ENCODE measurements around the gene ZNF512B.

The ZNF512B gene

DNA sequence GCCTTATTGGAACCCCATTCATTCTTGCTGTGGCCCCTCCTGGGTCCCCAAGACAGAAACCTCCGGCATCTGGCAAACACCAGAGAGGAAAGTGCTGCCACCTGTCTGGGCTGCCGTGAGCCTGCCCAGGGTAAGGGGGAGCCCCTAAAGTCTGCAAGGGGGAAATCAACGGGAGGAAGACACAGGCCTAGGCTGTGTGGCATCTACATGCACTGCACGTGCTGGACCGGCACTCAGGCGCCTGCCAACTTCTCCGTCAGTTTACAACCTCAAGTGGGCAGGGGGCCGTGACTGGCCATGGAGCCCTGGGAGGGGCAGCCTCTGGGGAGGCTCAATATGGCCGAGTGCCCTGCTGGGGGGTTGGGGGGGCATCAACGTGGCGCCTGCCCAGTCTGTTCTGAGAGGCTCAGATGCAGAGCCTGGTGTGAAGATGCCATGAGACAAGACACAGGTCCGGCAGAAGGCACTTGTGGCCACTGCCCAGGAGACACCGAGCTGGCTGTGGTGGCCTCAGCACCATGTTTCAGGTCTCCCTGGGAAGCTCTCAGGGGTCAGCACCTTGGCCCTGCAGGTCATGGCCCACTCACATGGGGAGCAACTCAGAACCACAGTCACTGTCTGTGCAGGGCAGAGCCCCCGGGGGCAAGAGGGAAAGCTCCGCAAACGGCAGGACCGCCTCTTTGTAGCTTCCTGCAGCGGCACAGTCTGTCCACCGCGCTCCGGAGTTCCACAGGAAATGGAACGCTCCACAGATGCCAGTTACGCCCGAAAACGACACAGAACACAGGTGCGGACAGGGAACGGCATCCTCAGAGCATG is 21.9 kb downstream of the ZNF512B start:
- no peak for DNase-seq (ENCODE audit: low read depth)

DNA sequence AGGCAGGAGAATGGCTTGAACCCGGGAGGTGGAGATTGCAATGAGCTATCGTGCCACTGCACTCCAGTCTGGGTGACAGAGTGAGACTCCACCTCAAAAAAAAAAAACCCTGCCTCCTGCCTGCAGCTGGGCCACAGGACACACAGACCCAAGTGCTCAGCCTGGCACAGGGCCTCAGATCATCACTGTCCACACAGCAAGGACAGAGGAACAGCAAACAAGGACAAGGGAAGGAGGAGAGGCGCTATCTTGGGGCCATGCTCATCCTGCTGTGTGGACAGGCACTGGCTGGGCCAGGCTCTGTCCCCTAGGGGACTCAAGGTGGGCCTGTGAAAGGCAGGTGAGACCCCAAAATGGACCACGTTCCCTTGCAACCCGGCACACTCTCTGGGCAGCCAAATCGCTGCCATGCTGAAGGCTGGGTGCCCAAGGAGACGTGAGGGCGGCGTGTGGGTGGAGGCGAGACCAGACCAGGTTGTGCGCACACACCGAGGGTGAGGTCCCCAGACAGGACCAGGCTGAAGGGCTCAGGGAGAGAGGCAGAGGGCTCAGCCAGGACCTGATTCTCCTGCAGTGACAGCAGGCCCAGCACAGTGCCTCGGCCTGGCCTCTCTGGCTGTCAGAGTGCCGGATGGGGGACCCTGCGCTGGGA is 22.6 kb downstream of the ZNF512B start:
- DNase-seq (ENCODE audit: low read depth): no peak

DNA sequence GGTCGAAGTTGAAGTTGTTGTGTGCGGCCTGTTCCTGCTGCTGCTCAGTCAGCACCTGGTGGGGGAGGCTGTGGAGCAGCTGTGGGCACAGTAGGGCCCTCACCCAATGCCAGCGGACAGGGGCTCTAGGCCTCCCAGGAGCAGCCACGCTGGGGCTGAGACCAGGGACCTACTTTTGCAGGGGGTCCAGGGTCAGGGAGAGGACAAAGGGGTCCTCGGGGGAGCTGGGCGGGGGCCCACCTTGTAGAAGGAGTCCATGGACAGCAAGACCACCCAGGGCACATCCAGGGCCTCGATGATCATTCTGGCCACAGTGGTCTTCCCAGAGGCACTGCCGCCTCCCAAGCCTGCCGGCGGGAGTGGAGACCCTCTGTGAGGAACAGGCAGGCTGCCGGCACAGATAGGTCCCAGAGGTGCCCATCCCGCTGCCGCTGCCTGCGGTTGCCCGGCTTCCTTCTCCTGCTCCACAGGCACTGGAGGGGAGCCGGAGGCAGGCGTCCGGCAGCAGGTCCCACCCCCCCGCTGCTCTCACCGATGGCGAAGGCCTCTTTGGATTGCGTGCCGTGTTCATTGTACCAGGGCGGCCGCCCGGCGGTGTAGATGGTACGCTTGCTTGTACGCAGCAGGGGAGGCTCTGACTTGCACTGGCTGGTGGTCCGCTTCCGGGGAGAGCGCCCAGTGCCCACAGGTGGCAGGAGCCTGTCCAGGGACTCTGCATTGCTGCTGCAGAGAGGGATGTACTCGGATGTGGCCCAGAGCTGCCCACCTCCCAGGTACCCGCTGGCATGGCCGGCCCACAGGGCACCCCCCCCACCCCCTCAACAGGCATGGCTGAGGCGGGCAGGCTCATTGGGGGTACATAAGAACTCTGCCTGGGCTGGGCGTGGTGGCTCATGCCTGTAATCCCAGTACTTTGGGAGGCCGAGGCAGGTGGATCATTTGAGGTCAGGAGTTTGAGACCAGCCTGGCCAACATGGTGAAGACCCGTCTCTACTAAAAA is 23.5 kb downstream of the ZNF512B start:
- no peak for DNase-seq (ENCODE audit: low read depth)

DNA sequence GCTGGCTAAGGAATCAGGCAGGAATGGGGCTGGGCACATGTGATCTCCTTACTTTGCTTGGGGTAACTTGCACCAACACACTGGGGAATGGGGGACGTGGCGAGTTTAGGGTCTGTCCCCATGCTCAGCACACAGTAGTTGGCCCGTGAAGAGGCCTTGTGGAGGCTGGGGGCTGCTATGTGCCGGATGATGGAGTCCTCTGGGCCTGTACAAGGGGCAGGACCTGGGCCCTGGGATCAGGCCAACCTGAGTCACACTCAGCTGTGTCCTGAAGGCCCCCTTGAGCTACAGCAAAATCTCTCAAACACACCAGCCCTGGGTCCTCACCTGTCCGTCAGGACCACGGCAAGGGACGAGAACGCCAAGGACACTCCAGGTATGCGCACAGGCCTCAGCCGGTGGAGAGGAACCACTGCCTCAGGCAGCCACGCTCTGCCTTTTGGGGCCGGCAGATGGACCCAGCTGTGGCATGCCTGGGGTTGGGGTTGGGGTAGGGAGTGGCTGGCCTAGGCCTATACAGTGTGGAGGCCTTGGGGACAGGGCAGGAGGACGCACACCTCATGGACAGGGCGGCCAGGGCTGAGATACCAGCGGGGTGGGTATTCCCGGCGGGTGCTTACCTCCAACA is 24.6 kb downstream of the ZNF512B start:
- no peak for DNase-seq (ENCODE audit: low read depth)

DNA sequence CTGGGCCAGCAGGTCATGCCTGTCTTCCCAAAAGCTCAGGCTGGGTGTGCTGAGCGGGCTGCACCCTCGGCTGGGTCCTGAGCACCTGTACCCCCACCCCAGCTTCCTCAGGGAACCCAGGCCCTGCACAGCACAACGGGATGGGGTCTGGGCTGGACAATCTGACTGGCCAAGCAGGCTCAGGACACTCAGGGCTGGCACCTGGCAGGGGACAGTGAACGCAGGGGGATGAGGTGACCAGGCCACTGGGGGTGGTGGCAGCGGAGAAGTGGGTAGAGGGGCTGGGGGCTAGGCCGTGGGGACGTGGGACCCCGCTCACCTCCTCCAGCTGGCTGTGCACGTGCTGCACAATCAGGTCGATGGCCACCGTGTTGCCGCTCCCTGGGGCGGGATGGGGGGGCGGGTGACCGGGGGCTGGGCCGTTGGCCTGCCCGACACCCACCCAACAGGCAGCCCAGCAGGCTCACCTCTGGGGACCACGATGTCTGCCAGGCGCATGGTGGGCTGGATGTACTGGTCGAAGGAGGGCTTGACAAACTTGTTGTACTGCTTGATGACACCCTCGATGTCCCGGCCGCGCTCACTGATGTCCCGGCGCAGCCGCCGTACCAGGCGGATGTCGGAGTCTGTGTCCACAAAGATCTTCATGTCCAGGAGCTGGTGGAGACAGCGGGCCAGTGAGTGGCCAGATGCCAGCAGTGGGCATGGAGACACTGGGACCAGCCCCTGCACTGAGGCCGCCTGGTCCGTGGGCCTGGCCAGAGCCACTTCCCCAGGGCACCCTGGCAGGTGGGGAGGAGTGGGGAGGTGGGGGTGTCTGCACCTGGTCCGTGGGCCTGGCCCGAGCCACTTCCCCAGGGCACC is 25.4 kb downstream of the ZNF512B start:
- DNase-seq (ENCODE audit: low read depth): no peak

DNA sequence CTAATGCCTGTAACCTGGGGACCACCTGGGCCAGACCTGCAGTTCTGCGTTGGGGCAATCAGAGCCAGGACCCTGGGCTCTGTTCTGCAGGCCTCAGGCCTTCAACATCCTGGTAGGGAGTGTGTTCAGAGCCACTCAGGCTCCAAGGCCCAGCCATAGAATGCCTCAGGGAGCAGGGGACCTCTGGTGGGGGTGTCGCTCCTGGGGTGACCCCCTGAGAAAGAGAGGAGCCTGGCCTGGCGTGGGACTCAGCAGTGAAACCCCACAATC is 26.0 kb downstream of the ZNF512B start:
- no peak for DNase-seq (ENCODE audit: low read depth)

DNA sequence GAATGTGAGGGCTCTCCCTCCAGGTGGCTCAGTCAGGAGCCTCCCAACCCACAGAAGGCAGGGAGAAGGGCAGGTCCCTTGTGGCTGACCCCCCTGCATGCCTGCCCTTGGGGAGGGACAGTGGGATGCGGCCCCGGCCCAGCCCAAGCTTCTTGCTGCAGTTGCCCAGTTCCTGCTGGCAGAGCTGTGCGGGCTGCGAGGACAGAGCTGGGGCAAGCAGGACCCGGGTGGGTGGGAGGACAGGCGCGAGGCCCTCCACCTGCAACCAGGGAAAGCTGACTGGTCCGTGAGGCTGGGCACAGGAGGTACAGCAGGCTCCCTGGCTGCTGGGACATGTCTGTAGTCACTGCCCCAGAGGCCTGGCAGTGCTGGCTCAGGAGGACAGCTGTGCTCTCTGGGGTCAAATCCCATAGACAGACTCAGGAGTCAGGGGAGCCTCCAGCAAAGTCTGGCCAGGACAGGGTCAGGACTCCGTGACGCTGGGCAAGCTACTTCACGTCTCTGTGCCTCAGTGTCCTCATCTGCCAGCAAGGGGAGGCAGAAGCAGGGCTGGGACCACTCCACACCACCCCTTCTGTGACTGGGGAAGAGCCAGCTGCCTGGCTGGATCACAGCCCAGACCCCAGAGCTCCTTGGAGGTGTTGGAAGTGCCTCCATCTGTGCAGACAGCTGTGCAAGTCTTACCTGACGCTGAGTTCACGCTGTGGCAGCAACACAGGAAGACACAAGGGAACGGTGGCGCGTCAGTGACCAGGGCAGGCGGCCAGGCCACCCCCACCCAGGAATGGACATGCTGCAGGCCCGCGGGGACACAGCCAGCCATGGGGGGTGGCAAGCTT is 26.5 kb downstream of the ZNF512B start:
- no peak for DNase-seq (ENCODE audit: low read depth)

DNA sequence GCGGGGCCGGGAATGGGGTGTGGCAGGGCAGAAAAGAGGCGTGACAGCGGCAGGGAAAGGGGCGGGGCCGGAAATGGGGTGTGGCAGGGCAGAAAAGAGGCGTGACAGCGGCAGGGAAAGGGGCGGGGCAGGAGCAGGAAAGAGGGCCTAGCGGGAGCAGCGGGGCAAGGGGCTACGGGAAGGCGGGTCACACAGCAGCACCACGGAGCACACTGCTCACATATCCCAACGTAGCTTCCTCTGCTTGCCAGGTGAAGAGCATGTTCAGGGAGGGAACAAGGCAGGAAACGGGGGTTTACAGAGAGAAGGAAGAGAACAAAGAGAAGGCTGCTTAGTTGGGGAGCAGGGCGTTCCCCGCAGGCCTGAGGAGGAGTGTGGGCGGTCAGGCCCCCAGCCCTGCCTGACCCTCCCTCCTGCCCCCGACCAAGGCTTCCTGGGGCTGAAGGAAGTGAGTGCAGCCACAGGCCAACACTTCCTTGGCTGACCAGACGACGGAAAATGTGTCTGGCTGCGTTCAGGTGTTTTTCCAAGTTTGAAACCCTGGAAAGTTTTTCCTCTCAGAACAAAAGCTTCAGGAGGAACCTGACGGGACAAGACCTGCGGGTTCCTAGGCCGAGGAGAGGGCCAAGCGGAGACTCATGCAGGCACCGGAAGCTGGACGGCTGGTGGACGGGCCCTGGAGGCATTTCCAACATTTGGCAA is 27.3 kb downstream of the ZNF512B start:
- DNase-seq (ENCODE audit: low read depth): peak; percentile 61

DNA sequence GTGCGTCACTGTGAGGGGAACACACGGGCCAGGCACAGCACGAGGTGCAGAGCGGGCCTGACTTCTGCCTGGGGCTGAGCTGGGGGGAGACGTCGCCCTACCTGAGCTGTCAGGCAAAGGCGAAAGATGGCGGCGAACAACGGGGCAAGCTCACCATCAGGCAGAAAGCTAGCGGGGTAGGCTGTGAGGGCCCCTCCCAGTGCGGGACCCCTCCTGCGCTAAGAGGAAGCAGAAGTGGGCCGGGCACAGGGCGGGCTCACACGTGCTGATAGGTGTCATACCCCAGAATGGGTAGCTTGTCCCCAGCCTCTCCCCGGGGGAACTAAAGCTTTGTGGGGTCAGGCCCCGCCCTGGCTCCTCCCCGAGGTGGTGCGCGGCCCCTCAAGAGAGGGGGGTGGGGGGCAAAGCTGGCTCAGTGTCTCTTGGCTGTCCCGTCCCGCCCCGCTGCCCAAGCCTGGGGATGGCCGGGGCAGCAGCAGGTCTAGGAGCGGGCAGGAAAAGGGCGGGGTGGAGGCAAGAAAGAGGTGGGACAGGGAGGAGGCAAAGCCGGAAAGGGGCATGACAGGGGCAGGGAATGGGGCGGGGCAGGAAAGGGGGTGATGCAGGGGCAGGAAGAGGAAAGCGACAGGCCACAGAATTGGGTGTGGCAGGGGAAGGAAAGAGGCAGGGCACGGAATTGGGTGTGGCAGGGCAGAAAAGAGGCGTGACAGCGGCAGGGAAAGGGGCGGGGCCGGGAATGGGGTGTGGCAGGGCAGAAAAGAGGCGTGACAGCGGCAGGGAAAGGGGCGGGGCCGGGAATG is 28.2 kb downstream of the ZNF512B start:
- peak; percentile 49 for DNase-seq (ENCODE audit: low read depth)

DNA sequence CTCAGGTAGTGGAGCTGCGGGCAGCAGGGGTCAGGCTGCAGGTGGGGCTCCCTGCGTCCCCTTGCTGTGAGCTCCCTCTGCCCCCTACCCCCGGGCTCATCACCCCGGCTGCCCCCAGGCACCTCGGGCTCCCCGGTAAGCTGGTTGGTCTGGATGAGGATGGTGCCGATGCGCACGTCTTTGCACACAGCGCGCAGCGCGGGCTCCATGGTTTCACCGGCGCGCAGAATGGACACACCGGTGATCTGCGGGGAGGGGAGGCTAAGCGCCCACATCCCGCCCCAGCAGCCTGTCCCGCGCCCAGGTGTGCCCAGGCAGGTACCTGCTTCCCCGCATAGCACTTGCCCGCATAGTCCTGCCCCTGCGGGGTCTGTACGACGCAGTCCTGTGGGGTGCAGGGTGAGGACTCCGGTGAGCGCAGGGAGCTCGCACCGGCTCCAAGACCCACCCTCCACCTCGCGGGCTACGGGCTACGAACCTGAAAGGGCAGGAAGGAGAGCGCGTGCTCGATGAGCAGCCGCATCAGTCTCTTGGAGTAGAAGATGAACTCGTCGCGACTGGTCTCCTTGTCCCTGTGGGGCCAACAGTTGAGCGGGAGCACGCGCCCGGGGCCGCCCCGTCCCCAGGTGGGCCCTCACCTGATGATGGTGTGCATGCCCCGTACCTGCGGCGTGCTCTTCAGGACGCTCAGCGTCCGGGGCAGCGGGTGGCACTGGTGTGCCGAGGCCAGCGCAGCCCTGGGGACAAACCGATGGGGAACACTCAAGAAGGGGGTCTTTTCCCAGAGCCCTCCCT is 29.1 kb downstream of the ZNF512B start:
- no peak for DNase-seq (ENCODE audit: low read depth)

DNA sequence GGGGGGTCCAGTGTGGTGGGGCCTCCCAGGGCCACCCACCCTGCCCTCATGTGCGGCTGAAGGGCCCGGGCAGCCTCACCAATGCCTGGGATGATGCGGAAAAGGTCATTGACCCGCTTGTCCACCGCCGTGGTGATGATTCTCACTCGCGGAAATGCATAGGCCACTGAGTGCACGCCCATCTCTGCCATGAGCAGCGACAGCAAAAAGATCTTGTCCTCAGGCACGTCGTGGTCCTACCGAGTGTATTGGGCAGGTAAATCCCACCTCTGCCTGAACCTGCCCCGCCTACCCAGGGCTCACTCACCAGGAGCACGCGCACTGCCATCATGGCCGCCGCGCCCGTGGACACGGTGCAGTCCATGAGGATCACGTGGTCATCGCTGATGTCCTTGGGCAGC is 29.7 kb downstream of the ZNF512B start:
- DNase-seq (ENCODE audit: low read depth): no peak

DNA sequence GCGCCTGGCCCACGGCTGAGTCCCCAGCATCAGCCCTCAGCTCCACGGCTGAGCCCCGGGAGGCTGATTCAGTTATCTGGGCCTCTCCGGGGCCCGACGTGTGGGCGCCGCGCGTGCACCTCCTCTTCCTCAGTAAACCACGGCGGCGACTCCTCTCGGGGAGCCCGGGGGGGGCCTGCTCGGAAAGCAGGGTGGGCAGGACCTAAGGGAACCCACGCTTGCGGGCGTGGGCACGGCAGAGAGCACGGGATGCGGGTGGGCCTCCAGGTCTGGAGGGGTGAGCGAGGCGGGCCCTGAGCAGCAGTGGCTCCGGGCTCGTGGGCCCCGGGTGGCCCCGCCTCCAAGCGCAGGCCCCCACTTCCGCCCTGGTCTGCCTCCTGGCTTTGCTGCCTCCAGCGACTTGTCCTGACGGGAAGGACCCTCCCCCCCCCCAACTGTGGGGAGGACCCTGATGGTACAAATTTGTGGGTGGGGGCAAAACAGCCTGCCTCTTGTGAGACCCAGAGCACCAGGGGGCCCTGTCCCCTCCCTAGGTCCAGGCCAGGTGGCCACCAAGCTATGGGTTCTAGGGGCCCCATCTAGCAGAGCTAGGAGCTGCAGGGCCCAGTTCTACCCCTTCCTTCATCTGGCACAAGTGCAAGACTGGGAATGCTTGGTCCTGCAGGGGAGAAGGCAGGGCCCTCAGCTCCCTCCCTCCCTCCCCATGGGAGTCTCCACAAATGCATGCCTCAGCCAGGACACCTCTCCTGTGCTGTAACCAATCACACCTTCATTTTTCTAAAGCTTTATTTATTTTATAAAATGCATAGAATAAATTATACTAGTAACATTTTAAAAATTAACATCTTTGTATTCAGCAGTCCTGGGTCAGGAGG is 30.4 kb downstream of the ZNF512B start:
- no peak for DNase-seq (ENCODE audit: low read depth)

DNA sequence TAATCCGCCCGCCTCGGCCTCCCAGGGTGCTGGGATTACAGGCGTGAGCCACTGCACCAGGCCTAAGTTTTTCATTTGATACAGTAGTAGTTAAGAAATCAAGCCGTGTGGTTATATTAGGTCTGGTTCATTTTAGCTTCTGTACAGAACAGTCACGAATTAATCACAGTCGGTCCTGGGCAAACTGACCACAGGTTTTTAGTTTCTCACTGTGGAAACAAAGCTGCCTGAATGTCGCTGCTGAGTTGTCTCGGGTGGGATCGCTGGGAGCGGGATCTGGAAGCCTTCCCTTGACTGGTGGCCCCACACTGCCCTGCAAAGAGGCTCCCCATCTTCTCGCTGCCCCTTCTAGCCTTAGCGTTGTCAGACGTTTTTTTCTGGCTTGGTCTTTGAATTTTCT is 32.1 kb downstream of the ZNF512B start:
- peak; percentile 64 for DNase-seq (ENCODE audit: low read depth)

DNA sequence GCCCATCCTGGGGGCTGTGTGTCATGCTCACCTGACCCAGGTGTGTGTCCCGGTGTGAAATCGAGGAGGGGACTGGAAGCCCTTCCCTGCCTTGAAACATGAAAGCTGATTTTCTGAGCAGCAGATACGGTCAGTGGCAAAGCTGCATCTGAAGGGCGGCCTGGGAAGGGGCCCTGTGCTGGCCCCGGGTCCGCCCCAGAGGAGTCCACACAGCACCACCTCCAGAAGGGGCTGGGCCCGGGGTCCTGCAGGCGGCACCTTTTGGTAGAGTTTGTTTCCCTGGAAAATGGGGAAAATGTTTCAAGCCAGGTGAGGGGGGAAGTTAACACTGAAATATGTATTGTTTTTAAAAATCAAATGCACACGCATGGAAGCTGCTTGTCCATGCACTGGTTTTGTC is 34.3 kb downstream of the ZNF512B start:
- DNase-seq (ENCODE audit: low read depth): no peak

DNA sequence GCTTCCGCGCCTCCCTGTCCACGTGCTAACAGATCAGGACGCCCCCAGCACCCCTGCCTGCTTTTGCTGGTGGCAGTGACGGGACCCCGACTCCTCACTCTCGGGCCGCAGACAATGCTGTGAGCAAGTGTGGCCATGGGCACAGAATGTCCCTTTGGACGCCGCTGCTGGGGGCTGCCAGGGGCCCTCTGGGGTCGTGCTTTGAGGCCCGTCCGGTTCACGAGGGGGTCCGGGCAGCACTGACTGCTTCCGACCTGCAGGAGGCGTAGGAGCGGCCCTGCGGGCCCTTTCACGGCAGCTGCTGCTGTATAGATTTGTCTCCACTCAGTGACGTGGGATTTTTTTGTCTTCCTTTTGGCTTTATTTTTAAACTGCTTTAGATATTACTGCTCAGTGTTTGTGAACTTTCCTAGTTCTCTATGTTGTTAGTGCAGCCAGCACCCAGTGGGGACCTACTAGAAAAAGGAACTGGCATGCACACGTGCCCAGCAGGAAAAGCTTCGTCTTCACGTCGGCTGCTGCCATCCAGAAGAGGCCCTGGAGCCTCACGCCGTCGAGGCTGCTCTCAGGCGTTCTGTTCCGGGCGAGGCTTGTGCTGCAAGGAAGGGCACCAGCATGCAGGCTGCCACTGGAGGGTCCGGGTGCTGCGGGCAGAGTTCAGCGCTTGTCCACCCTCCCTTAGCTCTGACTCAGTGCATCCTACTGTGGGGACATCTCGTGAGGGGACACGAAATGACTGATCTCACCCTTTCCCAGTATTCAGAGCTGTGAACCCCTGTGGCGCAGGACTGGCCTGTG is 35.3 kb downstream of the ZNF512B start:
- no peak for DNase-seq (ENCODE audit: low read depth)

DNA sequence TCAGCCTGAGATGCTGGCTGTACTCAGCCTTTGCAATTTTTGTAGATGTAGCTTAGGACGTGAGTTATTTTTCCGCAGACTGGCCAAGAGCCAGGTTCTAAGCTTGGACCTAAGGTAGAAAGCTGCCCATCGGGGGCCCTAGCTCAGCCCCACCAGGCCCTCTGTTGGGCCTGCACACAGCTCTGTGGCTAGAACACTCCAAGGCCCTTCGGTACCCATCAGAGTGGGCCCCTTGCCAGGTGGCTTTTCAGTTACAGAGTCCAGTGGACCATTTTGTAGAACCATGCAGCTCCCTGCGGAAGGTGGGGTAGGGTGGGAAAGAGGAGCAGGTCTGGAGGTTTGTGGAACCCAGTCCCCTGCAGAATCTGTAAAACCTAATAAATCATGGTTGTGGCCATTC is 36.1 kb downstream of the ZNF512B start:
- no peak for DNase-seq (ENCODE audit: low read depth)

All from amniotic epithelial cell (primary cell).